AML-193 (cell line): Measurements from ENCODE around the gene PADI3.
"Not testable (repeated sequence)": the region's sequence is repeated elsewhere in the genome, so short reads cannot be mapped to it uniquely, and the experiment has no call there.

ENCODE experiments used
- DNase-seq, 2 experiments: peaks; one replicate each; lab custom pipeline; 2025; lab: John Stamatoyannopoulos, UW

Gene PADI3

DNA sequence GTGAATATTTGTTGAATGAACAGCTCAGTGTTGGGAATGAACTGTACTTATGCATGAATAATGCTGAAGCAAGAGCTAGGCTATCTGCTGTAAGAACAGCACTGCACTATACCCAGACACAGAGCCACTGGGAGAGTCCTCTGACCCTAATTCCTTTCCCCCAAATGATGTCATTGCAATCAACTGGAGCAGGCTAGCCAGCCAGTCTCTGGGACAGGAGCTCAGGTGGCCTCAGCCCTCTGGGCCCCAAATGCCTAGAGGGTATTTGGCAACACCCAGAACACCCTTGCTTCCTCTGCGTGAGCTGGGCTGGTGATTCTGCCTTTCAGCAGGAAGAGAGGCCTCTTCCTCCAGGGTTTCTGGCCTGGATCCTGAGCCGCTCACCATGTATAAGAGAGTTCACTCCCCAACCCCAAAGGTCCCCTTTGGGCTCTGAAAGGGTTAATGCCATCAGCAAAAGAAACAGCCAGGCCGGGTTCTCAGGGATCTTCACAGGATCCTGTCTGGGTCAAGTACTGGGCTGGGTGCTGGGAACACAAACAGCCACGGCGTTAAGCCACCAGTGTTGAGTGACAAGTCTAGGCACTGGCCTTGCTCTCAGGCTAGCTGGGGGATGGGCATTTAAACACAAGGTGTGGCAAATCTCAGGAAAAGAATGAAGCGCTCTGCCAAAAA lies 55.4 kb downstream of the PADI3 start:
- peak; percentile 86 to 89 for DNase-seq

DNA sequence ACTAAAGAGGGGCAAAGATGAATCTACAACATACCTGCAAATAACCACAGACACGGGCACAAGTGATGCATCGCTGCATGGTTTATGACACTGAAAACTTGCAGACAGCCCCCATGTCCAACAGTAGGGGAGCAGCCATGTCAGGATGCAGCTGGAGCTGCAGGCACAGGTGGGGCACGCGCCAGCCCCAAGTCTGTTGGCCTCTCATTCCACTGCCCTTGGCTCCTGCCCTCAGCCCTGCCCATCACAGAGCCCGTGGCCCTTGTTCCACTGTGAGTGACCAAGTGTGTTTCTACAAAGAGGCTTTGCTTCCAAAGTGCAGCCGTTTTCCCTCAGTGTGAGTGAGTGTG lies 55.9 kb downstream of the PADI3 start:
- DNase-seq = no peak

DNA sequence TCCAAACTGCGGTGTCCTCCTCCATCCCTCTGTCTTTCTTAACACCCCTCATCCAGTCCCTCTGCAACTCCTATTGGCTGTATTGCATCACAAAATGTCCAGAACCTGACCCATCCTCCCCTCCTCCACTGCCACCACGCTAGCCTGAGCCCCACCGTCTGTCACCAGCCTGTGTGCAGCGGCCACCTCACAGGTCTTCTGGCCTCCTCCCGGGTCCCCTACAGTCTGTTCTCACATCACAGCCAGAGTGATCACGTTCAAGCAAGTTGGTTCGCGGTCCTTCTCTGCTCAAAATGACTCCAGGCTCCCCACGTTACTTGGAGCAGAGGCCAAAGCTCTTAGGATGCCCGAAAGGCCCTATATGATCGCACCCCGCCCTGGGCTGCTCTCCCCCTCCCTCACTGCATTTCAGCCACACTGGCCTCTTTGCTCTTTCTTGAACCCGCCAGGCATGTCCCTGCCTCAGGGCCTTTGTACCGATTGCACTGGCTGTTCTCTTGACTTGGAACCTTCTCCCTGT lies 56.7 kb downstream of the PADI3 start:
- no peak for DNase-seq

DNA sequence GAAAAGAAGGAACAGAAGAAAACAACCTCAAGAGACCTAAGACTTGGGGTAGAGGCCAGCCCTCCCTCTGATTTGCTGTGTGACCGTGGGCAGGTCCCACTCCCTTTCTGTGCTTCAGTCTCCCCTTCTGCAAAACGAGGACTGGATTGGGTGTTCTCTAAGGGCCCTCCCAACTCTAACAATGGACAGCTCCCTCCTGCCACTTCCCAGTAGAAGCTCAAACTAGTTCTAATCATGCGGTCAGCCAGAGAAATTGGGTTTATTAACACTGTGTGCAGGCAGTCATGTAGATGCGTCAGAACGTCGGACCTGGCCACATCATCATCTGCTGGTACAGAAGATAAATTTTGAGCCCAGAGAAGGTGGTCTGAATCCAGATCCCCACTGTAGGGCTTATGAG lies 57.5 kb downstream of the PADI3 start:
- no peak for DNase-seq

DNA sequence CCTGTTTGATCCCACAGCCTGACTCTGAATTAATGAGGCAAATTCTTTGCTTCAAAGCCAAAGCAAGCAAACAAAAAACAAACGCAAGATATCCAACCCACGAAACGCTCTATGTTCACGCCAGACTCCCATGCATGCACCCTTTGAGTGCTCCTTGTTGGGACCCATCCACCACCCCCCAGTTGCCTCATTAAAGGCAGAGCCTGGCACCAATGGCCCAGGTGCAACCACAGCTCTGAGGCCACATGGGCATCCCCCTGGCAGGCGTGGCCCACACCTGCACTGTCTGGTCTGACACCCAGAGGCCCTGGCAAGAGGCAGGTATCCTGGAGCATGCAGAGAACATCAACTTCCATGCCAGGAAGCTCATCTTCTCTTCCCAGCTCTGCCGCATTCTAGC lies 58.0 kb downstream of the PADI3 start:
- no peak for DNase-seq

DNA sequence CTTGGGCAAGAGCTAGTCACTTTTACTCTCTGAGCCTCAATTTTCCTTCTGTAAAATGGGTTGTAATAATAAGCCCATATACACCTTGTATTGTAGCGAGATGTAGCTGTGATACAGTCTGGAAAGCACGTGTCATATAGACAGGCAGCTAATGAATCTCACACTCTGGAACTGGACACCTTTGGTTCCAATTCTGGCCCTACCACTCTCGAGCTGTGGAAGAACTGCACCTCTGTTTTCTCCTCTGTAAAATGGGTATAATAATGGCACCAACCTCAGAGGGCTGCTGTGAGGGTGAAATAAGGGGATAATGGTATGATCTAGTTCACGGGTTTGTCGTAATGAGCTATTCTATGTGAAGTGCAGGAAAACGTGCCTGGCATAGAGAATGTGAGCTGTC lies 58.4 kb downstream of the PADI3 start:
- no peak for DNase-seq

DNA sequence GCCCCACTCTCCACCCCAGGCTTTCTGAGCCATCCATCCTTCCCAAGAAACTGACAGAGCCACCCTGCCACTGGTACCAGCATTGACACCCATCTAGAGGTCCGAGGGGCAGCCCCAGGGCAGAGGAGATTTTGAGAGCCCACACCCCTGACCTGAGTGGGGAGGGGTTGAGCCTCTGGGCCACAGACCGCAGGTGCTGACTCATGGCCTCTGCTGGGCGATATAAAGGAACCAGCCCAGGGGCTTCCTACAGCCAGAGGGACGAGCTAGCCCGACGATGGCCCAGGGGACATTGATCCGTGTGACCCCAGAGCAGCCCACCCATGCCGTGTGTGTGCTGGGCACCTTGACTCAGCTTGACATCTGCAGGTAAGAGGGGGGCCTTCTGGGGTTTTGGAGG lies 59.0 kb downstream of the PADI3 start, which contains the start of gene PADI4:
TSS of gene PADI4 (plus strand) at position 252 of the 400 bp plus-strand sequence. CDS start at position 278, 26 bp downstream.
- peak; percentile 41 to 55 for DNase-seq

DNA sequence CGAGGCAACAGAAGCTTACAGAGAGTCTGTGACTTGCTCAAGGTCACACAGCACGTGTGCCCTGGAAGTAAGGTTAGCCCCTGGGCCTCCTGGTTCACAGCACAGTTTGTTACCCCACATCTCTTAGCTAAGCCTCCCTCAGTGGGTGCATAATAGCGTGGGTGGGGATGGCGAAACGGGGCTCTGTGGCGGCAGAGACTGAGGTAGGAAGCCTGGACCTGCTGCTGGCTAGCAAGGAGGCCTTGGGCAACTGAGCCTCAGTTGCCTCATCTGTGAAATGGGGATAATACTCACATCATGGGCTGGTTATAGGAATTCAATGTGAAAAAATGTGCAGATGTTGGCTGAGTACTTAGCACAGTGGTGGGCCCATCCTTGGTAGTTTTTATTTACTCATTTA lies 59.7 kb downstream of the PADI3 start:
- peak; percentile 38 to 64 for DNase-seq

DNA sequence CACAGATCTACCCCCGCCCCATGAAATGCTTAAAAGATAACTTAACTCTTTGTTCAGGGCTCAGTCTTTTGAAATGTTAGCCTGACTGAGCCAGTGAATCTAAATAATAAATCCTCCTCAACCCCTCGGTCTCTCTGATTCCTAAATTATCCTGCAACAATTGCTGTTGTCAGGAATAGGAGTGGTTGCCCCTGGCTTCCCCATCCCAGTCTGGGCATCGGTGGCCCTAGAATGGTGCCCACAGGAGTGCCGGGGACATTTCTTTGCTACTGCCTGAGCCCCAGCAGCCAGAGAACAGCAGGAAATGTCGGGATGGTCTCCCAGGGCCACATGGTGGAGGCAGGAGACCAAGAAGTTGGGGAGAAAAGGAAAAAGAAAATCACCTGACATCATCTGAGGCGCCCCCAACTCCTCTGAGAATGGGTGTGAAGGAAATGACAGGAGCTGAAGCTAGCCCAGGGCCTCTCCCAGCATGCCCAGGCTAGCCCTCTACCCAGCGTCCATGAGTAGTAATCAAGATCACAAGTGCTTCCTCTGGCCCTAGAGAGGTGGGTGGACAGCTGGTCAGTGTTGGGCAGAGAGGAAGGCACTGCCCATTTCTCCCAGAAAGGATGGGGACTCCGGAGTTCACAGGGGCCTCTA lies 60.6 kb downstream of the PADI3 start:
- DNase-seq = no peak

DNA sequence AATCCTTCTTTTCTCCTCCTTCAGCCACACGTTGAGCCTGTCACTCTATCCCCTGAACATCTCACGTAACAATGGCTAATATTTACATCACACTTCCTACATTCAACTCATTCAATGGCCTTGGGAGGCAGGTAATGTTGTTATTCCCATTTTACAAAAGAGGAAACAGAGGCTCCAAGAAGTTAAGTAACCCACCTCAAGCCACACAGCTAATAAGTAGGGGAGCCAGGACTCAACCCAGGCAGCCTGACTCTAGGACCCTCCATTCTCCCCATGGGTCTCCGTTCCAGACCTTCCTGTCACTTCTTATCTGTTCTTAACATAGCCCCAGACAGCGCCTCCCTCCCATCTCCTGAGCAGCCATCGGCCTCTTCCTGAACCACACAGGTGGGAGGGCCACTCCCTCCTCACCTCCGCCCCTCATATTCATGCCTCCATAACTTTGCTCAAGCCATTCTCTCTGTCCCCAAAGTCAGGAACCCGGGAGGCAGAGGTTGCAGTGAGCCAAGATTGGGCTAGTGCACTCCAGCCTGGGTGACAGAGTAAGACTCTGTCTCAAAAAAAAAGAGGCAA lies 61.3 kb downstream of the PADI3 start:
- DNase-seq = no peak

DNA sequence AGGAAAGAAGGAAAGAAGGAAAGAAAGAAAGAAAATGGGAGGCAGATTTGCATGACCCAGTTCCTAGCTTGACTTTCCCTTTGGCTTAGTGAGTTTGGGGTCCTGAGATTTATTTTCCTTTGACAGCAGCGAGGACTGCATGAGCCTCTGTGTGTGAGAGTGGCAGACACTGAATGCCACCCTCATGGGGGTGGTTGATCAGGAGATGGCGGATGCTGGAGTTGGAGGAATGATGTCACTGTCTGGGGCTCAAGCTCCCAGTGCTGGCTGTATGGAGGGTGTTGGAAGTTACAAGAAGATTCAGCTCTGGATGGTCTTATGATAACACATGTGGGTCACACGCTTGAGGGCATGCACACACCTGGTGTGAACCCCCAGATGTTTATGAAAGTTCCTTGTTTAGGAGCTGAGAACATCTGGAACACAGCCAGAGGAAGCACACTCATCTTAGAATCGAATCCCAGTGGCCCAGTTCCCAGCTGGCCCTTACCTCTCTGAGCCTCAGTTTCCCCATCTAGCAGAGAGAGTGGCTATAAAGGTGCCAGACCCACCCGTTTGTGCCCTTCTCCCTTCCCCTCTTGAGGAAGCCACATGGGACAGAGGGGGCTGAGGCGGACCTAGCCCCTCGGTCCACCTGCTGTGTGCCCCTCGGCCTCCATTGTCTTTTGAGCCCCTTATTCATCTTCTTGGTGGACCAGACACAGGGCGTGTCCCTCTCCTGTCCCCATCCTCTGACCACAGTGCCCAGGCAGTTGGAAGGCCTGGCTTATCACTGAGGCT lies 64.8 kb downstream of the PADI3 start:
- DNase-seq = no peak

DNA sequence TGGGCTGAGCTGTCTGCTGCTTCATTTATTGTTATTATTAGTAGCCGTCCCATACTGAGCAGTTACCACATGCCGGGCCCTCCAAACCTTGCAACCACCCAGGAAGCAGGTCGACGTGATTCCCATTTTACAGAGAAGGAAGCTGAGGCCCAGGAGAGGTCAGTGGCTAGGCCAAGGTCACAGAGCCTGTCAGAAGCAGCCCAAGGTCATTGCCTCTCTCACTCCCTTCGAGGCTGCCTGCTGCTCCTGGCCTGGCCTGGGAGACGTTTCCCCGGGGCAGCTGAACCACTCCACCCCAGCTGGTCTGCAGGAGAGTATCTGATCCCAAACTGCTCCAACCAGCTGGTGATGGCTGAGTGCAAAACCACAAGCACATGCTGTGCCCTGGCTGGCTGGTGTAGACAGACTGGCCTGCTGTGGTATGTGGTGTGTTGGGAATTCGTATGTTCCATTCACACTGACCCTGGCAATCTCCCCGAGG lies 65.6 kb downstream of the PADI3 start:
- no peak for DNase-seq

DNA sequence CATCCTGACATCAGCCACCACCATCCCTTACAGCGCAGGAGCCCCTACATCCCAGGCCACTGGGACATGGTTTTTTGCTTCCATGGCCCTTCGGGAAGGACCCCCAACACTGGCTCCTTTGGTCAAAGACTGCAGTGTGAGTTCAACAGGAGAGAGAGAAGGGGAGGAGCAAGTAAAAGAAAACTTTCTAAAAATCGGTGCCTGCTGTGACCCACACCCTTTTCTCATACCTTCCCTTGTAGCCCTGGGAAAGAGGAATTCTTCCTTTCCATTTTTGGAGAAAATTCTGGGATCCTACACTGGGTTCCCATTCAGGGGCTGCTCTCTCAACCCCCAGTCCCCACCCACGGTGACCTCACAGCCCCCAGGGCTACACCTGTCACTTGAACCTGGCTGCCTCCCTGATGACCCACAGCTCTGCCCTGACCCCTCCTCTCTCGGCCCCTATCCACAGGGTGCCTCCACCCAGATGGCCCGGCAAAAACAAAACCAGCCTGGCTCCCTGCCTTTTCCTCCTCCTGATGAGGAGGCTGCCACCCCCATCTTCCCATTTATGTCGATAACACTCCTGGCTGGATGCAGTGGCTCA lies 66.7 kb downstream of the PADI3 start:
- DNase-seq = no peak

DNA sequence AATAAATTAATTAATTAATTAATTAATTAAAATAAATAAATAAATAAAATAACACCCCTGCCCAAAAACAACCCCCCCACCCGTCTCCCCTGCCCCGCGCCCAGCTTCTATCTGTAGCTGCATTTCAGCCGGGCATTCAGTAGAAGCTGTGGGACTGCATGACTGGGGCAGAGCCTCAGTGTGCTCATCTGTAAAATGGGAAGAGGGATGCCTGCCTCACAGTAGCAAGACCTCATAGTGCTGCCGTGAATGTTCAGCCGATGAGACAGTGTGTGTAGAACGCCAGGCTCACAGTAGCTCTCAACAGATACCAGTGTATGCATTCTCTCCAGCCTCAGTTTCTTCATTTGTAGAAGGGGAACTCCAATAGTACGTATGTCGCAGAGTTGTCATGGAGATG lies 67.8 kb downstream of the PADI3 start:
- DNase-seq = no peak

DNA sequence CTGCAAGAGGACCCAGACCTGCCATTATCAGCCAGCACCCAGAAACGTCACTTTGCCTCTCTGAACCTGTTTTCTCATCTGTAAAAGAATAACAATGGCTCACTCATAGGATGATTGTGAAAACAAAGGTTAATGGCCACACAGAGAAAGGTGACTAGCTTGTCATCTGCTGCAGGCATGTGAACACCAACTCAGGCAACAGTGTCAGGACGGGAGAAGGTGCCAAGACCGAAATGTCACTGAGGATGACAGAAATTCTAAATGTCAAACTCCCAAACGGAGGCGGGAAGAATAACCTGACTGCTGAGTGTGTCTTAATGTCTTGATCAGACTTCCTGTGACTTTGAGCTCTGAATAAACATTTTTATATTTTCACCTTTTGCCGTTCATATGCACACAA lies 69.4 kb downstream of the PADI3 start:
- no peak for DNase-seq

DNA sequence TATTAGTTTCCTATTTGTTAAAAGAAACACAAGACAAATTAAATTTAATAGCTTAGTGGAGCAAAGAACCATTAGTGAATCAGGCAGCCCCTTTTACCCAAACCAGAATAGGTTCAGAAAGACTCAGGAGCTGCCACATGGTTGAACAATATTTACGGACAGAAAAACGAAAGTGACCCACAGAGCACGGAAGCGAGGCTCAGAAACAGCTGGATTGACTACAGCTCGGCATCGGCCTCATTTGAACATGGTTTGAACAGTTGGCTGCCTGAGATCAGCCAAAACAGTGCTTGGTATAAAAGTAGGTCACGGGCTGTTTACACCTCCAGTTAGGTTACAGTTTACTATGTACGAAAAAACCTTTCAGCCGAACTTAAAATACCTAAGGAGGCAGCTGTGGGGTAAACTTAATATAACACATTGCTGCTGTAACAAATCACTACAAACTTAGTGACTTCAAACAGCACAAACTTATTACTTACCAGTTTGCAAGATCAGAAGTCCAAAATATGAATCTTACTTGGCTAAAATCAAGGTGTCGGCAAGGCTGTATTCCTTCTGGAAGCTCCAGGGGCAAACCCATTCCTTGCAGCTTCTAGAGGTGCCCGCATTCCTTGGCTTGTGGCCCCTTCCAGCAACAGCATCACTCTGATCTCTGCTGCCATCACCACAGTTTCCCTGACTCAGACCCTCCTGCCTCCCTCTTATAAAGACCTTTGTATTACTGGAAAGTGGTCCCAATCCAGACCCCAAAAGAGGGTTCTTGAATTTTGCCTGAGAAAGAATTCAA lies 70.9 kb downstream of the PADI3 start:
- DNase-seq = no peak

DNA sequence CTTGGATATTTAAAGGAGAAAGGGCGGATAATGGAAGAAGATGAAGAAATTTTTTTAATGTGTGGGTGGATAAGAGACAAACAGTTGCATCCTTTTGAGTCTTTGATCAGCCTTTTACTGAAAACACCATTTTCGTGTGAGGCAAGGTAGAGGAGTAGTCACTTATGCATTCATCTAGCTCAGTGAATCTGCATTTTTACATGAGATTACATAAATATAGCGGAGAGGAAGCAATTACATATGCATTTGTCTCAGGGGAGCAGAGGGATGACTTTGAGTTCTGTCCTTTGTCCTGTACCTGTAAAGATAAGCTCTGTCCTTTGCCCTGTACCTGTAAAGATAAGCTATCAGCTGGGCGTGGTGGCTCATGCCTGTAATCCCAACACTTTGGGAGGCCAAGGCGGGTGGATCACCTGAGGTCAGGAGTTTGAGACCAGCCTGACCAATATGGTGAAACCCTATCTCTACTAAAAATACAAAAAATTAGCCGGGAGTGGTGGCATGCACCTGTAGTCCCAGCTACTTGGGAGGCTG lies 73.0 kb downstream of the PADI3 start:
- not testable (repeated sequence) for DNase-seq

DNA sequence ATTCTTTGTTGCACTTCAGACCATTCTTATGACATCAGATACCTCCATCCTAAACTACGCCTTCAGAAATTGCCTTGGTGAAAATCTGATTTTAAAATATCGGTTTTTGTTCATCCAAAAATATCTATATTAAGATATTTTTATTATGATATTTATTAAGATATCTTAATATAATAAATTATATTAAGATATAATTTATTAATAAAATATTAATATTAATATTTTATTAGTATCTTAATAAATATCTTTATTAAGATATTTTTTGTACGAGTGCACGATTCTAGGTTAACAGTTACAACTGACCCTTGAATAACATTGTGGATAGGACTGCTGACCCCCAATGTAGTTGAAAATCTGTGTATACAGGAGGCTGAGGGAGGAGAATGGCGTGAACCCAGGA lies 80.0 kb downstream of the PADI3 start:
- no peak for DNase-seq

DNA sequence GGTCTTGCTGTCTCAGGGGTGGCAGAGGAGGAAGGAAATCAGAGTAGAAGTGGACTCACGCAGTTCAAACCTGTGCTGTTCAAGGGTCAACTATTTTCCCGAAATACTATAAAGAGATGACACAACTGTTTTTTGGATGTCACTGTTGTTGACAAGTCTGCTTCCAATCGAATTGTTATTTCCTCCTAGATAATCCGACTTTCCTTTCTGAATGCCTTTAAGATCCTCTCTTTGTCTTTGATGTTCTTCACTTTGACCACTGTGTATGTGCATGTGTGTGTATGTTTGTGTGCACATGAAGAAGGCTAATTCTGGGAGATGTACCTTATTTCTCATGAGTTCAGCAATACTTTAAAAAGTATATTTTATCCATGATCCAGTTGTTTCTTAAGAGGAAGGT lies 80.7 kb downstream of the PADI3 start:
- no peak for DNase-seq

DNA sequence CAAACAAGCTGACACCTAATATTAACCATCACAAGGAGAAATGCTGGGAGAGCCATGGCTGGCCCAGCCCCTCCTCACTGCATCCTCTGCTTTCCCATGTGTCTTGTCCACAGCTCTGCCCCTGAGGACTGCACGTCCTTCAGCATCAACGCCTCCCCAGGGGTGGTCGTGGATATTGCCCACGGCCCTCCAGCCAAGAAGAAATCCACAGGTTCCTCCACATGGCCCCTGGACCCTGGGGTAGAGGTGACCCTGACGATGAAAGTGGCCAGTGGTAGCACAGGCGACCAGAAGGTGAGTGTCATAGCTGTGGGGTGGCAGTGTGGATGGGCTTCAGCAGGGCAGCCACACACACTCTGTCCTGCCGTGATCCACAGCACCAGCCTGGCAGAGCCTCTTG lies 82.0 kb downstream of the PADI3 start:
- DNase-seq = no peak

DNA sequence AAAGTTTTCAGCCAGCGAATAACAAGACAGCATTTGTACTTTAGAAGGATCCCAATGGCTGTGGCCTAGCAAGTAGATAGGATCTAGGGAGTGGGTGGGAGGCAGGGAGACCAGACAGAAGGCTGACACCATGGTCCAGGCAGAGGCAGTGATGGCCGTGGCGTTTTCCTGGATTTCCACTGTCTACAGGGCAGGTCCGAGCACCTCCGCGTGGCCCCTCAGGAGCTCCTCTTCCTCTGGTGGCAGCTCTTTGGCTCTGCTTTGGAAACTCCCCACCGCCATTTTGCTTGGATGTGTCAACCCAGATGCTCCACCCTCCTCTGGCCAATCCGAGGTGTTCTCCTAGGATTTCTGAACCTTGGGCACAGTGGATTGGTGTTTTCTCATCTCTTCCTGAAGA lies 84.2 kb downstream of the PADI3 start:
- DNase-seq = no peak
